Mammary epithelial cell (primary cell): ENCODE data around the gene DUSP3.

Experiments used
- CTCF ChIP-seq, 2 donors: IDR thresholded peaks in 1 of 2; conservative IDR thresholded peaks in 1 of 2; 2 replicates each; pipeline ENCODE4 v1.5.1; 2011 to 2012; ENCODE audit warnings: inconsistent platforms in 2 of 2, low read length in 2 of 2, mild to moderate bottlenecking in 2 of 2, control low read depth in 1 of 2, low read depth in 1 of 2; ENCODE audit not compliant: insufficient read depth in 1 of 2; ENCODE audit errors: extremely low read depth in 1 of 2
- EZH2 ChIP-seq: IDR thresholded peaks from 2 replicates; pipeline ENCODE4 v1.6.1; 2012; ENCODE audit warnings: low read length, inconsistent platforms, borderline replicate concordance

- TF ChIP-seq CTCF (conservative IDR thresholded peaks at IDR 0.05 in 1 of 2, IDR thresholded peaks at IDR 0.05 in 1 of 2; ENCODE audit: extremely low read depth in 1 of 2, insufficient read depth in 1 of 2, low read depth in 1 of 2, low read length in 2 of 2): no peak
- TF ChIP-seq EZH2: no peak
These were observed 5.9 kb upstream of the DUSP3 start for GRCh38 chr17:43784628-43785101.
